GM12874 (cell line): ENCODE data around the gene UPP2.

Source experiments
- TF ChIP-seq, protein P1 (sequence below): IDR thresholded peaks from 2 replicates; pipeline ENCODE4 v1.5.1; 2011; ENCODE audit warnings: low read depth, mild to moderate bottlenecking, control low read depth, low read length, moderate library complexity; ENCODE audit not compliant: insufficient read depth

The UPP2 gene

DNA sequence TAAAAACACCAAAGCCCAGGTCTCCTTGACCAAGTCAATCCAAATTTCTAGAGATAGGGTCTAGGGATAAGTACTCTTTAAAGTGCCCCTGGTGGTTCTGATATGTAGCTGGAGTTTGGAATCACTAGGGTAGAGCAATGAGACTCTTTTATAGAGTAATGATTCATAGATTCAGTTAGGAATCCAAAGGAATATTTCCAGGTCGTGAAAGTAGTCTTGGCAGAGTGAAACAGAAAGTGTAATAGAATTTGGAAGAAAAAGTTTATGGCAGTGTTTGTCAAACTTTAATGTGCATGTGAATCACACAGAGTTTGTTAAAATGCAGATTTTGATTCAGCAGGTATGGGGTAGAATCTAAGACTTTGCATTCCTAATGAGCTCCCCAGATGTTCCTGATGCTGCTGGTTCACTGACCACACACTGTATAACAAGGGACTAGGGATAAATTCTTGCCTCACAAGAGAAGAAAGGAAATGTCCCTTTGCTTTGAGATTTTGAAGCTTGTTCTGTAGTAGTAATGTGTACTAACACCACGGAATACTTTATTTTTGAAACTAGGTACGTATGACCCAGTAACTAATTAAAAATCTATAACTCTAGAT, 1.8 kb downstream of the UPP2 start:
- TF ChIP-seq, protein P1, sequence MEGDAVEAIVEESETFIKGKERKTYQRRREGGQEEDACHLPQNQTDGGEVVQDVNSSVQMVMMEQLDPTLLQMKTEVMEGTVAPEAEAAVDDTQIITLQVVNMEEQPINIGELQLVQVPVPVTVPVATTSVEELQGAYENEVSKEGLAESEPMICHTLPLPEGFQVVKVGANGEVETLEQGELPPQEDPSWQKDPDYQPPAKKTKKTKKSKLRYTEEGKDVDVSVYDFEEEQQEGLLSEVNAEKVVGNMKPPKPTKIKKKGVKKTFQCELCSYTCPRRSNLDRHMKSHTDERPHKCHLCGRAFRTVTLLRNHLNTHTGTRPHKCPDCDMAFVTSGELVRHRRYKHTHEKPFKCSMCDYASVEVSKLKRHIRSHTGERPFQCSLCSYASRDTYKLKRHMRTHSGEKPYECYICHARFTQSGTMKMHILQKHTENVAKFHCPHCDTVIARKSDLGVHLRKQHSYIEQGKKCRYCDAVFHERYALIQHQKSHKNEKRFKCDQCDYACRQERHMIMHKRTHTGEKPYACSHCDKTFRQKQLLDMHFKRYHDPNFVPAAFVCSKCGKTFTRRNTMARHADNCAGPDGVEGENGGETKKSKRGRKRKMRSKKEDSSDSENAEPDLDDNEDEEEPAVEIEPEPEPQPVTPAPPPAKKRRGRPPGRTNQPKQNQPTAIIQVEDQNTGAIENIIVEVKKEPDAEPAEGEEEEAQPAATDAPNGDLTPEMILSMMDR = no peak

DNA sequence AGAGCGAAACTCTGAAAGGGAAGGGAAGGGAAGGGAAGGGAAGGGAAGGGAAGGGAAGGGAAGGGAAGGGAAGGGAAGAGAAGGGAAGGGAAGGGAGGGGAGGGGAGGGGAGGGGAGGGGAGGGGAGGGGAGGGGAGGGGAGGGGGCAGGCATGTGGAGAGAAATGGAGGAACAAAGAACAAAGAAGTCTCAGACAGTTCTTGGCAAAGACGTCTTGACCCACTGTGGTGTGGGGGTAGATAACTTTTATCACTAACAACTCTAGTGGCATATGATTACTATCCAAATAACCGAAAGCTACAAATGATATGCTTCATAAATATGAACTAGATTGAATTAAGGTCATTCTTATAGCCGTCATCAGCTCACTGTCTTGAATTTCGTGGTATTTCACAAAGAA, 3.2 kb downstream of the UPP2 start:
- TF ChIP-seq, protein P1 = no peak

DNA sequence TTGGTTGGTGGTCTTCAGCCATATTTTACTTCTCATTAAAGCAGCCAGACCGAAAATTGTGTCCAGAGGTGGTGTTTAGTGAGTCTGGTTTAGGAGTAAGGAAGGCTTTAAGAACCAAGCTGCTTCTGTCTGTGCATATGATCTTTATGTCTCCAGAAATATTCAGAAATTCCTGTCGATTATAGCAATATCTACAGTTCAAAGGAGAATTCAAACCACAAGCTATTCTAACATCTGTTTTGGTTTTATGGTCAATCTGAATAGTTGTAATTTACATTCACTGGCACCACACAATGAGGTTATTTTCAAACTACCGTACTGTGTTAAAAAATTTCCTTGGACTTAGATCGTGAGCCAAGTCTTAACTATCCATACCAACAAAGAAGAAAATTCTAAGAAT, 11.3 kb downstream of the UPP2 start:
- TF ChIP-seq, protein P1 = no peak

DNA sequence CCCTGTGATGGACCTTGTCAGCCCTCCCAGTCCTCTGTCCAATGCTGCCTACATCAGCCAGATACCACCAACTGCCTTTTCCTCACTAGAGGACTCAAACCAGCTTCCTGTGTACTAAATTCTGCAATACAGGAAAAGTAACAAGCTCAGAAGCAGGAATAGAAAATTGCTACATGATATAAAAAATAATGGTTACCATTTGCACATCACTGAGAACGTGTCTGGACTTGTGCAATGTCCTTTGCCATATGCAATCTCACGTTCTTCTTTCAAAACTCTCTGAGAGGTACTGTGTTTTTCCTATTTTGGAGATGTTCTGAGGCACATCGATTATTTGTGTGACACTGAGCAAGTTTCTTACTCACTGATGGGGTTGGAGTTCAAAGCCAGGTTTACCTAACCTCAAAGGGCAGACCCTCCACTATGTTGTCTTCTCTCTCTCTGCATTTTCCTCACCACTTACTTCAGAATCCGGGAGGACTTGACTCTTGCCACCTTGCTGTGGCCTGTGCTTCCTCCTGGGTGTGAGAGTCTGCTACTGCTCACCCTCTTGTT, 12.1 kb downstream of the UPP2 start:
- TF ChIP-seq, protein P1 = no peak

DNA sequence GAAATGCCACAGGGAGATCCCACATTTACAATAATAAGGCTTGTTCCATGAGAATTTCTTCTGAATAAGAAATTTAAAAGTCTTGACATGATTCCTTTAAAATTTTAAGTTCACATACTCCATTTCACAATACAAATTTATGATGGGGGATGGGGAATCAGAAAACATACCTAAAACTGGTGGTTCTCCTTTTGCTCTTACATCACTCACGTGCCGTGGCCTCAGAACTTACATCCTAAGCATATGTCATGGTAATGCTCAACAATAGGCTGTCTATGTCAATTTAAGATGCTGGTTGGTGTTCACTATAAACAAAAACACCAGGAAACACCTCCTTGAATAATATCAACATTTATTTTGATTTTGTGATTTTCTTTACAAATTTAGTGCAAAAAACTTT, 12.8 kb downstream of the UPP2 start:
- TF ChIP-seq, protein P1 = no peak

DNA sequence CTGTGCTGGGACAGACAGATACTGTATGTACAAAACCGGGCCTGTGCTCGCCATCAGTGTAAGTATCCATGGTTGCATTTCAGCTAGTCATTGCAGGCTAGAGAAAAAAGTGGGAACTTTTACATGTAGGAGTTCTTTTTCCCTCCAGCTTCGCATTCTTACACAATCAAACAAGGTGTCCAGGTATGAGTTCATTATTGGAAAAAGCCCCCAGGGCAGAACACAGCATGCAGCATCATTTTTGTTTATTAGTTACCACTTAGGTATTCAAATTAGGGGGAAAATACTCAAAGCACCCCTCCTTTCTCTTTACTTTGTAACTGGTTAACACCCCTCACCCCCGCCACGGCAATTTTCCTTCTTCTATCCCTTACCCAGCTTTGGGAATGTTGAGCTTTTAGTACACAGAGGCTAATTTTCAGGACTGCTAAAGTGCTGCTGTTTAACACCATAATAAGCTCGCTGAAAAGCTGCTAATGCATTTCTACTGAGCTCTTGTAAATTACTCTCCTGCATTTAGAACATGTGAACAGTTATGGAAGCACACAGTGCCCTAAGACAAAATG, 13.6 kb downstream of the UPP2 start:
- TF ChIP-seq, protein P1 = no peak

DNA sequence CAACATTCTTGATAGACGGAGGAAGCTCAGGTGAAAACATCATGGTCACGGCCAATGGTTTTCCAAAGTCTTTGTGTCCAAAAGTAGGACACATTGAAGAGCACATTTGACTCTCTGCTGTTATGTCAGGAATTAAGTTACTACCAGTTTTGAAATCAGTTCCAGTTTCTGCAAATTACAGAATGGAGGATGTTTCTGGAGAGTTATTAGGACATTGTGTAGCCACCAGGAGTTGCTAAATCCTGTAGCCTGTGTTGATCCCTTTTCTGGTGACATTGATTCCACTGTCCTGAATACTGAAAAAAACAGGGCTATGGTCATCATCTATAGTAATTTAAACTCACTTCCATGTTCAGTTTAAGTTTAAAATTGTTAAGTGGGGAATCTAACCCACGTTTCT, 15.3 kb downstream of the UPP2 start:
- TF ChIP-seq, protein P1 = no peak
